NCI-H446 treated with DMSO at 0.1 percent for 48 hours (cell line): ENCODE measurements around the gene SYDE2.
"Not testable (repeated sequence)": the region's sequence is repeated elsewhere in the genome, so short reads cannot be mapped to it uniquely, and the experiment has no call there.

Experiments used
- DNase-seq: peaks from one replicate; lab custom pipeline; 2025; lab: John Stamatoyannopoulos, UW

The SYDE2 gene

GRCh38 chr1:85200463-85201339, at the start of gene SYDE2:
Gene SYDE2, minus strand, starts transcription at chr1:85201016. Its CDS starts 20 bp downstream, at chr1:85200996.
- DNase-seq: peak; percentile 61

GRCh38 chr1:85249042-85249441, 48.2 kb upstream of the SYDE2 start:
- not testable (repeated sequence) for DNase-seq

- no peak for DNase-seq
These were observed 45.1 kb upstream of the SYDE2 start for GRCh38 chr1:85245891-85246290.

GRCh38 chr1:85245456-85245855, 44.6 kb upstream of the SYDE2 start:
- DNase-seq: no peak

- DNase-seq: no peak
These were observed 43.6 kb upstream of the SYDE2 start for GRCh38 chr1:85244271-85245061.

GRCh38 chr1:85243372-85243771, 42.6 kb upstream of the SYDE2 start:
- DNase-seq: no peak

GRCh38 chr1:85240643-85241042, 39.8 kb upstream of the SYDE2 start:
- no peak for DNase-seq

GRCh38 chr1:85240174-85240601, 39.4 kb upstream of the SYDE2 start:
- no peak for DNase-seq

- DNase-seq: no peak
These were observed 36.8 kb upstream of the SYDE2 start for GRCh38 chr1:85237613-85238012.

GRCh38 chr1:85230305-85230977, 29.6 kb upstream of the SYDE2 start:
- no peak for DNase-seq

- no peak for DNase-seq
These were observed 28.8 kb upstream of the SYDE2 start for GRCh38 chr1:85229574-85230097.

- no peak for DNase-seq
These were observed 28.2 kb upstream of the SYDE2 start for GRCh38 chr1:85228972-85229371.

- no peak for DNase-seq
These were observed 25.0 kb upstream of the SYDE2 start for GRCh38 chr1:85225624-85226380.

- no peak for DNase-seq
These were observed 24.2 kb upstream of the SYDE2 start for GRCh38 chr1:85224734-85225623.

- DNase-seq: no peak
These were observed 23.5 kb upstream of the SYDE2 start for GRCh38 chr1:85224295-85224694.

- no peak for DNase-seq
These were observed 22.5 kb upstream of the SYDE2 start for GRCh38 chr1:85223334-85223733.

GRCh38 chr1:85220756-85221201, 20.0 kb upstream of the SYDE2 start:
- no peak for DNase-seq

- no peak for DNase-seq
These were observed 19.2 kb upstream of the SYDE2 start for GRCh38 chr1:85219853-85220610.

GRCh38 chr1:85216697-85217096, 15.9 kb upstream of the SYDE2 start:
- DNase-seq: no peak

- DNase-seq: no peak
These were observed 13.8 kb upstream of the SYDE2 start for GRCh38 chr1:85214654-85215053.
